Neutrophil (primary cell): ENCODE results near the gene TMCO5A.

ENCODE experiments used
- H3K27ac ChIP-seq: fragments of 200-600 bp; sonication (generic); 2 replicates; pipeline ENCODE4 v1.5.1; 2016; ENCODE audit warnings: mild to moderate bottlenecking, moderate library complexity
- H3K27me3 ChIP-seq: fragments of 200-600 bp; sonication (generic); 2 replicates; pipeline ENCODE4 v1.6.0; 2016; ENCODE audit warnings: mild to moderate bottlenecking
- H3K36me3 ChIP-seq: fragments of 200-600 bp; sonication (generic); 2 replicates; pipeline ENCODE4 v1.5.1; 2017
- H3K4me1 ChIP-seq, 2 experiments: fragments of 200-600 bp in 1 of 2; sonication (generic) in 1 of 2; 1 replicate in 1 of 2; 2 replicates in 1 of 2; pipeline versions ENCODE4 v1.5.1 to v1.6.1; 2013 to 2016; ENCODE audit warnings: low read depth in 1 of 2, low read length in 1 of 2, mild to moderate bottlenecking in 1 of 2, moderate library complexity in 1 of 2; ENCODE audit not compliant: control insufficient read depth in 1 of 2, insufficient read depth in 1 of 2
- H3K4me3 ChIP-seq, 2 experiments: fragments of 200-600 bp in 1 of 2; sonication (generic) in 1 of 2; 1 replicate in 1 of 2; 2 replicates in 1 of 2; pipeline ENCODE4 v1.5.1; 2013 to 2016; ENCODE audit warnings: low read depth in 1 of 2, low read length in 1 of 2, mild to moderate bottlenecking in 1 of 2, moderate library complexity in 1 of 2
- H3K9me3 ChIP-seq: fragments of 200-600 bp; sonication (generic); 2 replicates; pipeline ENCODE4 v1.5.1; 2016
- CTCF ChIP-seq: fragments of 200-600 bp; sonication (generic); IDR thresholded peaks from 2 replicates; pipeline ENCODE4 v1.5.1; 2016; ENCODE audit warnings: antibody characterized with exemption

TMCO5A gene

DNA sequence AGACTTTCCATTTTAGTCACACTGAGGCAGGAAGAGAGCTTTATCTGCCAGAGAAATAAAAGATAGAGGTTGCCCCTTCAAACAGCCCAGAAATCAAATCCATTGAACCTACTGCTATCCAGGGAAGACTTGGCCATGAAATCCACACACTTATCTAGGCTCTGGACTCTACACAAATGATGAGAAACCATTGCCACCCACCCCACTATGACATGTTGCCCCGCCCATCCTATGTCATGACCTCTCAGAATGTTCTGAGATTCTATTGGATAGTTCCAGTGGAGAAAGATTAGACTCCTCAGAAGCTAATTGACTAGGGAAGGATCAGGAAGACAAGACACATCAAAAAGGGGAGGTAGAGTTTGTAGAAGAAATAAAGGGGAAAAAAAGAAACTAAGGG is at the start of gene TMCO5A:
TMCO5A (plus strand) TSS at position 301 of the 400 bp plus-strand sequence. CDS start 1,684 bp downstream, outside the sequence.
- no peaks in the 10 kb centered on the region for H3K9me3 ChIP-seq
- H3K27ac ChIP-seq: no peak within 1 kb of the TSS
- TF ChIP-seq CTCF: no peak
- no peak within 1 kb of the TSS for H3K4me3 ChIP-seq
- H3K27me3 ChIP-seq: no peaks in the 10 kb centered on the region
- no peaks in the 10 kb centered on the region for H3K4me1 ChIP-seq
- H3K36me3 ChIP-seq: no peaks in the 10 kb centered on the region

DNA sequence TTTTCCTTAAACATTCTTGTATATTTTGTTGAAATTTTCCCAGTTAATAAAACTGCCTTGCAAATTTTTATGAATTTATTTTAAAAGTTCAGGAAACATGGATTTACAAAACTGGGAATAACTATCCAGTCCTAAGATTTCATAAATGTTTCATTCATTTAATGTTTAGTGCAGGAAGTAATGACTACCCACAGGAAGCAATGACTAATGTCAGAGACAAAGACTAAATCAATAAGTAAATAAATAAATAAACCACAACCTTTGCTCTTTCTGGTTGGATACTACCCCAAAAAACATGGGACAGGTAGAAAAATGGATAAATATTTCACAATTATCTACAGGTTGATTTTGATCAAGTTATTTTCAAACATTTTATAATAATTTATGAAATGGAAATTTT is 48.8 kb upstream of the TMCO5A start:
- Histone ChIP-seq H3K4me3 (no peak overlapping the region), H3K27me3 (peaks cover 65% of the 10 kb centered on the region)

GRCh38 chr15:37888356-37888755 is 46.1 kb upstream of the TMCO5A start:
- Histone ChIP-seq H3K27me3 (peaks cover 67% of the 10 kb centered on the region), H3K4me1 (peaks cover 6 to 11% of the 10 kb centered on the region in 2 experiments), H3K27ac (no peak overlapping the region), H3K9me3 (no peaks in the 10 kb centered on the region), H3K4me3 (no peak overlapping the region), H3K36me3 (no peaks in the 10 kb centered on the region)
- no peak for TF ChIP-seq CTCF

More for the DNA sequence above, 48.8 kb upstream of the TMCO5A start:
- H3K36me3 ChIP-seq: no peaks in the 10 kb centered on the region
- H3K27ac ChIP-seq: no peak overlapping the region
- H3K4me1 ChIP-seq: peaks cover 6 to 11% of the 10 kb centered on the region in 2 experiments
- H3K9me3 ChIP-seq: no peaks in the 10 kb centered on the region
- TF ChIP-seq CTCF: no peak

DNA sequence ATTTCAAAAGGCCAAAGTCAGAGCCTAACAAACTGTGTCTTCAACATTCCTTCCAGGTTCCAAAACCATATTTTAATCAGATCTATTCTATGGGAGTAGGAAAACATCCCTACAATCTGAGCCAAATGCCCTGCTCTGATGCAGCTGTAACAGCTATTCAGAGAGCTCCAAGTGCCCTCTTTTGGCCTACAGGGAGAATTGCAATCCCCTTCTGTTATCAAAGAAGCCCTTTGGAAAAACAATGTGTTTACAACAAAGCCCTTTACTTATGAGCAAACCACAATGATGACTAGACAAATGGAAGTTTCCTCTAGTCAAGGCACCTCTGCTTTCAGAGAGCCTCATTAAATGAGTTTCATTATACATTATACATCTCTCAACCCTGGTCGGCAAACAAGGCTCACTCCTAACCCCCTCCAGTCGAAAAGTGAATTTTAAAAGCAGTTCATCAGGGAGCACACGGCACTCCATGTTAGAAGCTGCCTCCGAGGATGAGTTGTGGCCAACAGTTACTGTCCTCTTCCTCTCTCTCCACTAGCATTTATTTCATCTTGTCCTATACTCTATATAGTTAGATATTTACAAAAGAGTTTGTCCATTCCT is 42.6 kb upstream of the TMCO5A start:
- Histone ChIP-seq H3K27ac (no peak overlapping the region), H3K36me3 (no peaks in the 10 kb centered on the region), H3K4me3 (no peak overlapping the region), H3K27me3 (peaks cover 62% of the 10 kb centered on the region), H3K9me3 (no peaks in the 10 kb centered on the region), H3K4me1 (peaks cover under 1 to 5% of the 10 kb centered on the region in 2 experiments)
- peak; percentile 8 for TF ChIP-seq CTCF

- H3K4me3 ChIP-seq: no peak overlapping the region
- no peak for TF ChIP-seq CTCF
- H3K27me3 ChIP-seq: peaks cover 67% of the 10 kb centered on the region
- H3K36me3 ChIP-seq: no peaks in the 10 kb centered on the region
- H3K9me3 ChIP-seq: no peaks in the 10 kb centered on the region
- H3K27ac ChIP-seq: no peak overlapping the region
- no peaks in the 10 kb centered on the region for H3K4me1 ChIP-seq
Observed at GRCh38 chr15:37893309-37893708, 41.1 kb upstream of the TMCO5A start.
